Stimulated activated CD4-positive, alpha-beta T cell treated with anti-CD3 and anti-CD28 coated beads, Interleukin-2, amount 100 ng/mL, for 48 hours (primary cell): Measurements from ENCODE around the gene RBBP5.

ENCODE experiments used
- DNase-seq, 2 donors: peaks; one replicate each; pipeline ENCODE4 v3.0.0-alpha.2; 2020

RBBP5 gene

GRCh38 chr1:205129447-205130029 is 7.8 kb upstream of the RBBP5 start:
- DNase-seq: no peak

- DNase-seq: no peak
Observed at GRCh38 chr1:205128050-205128449, 6.3 kb upstream of the RBBP5 start.

GRCh38 chr1:205127646-205128045 is 5.9 kb upstream of the RBBP5 start:
- no peak for DNase-seq

GRCh38 chr1:205124726-205125125 is 2.9 kb upstream of the RBBP5 start:
- DNase-seq: no peak

GRCh38 chr1:205122489-205122882 is 708 bp upstream of the RBBP5 start:
- no peak for DNase-seq

- DNase-seq: no peak
Observed at GRCh38 chr1:205118752-205119151, 3.0 kb downstream of the RBBP5 start.

- DNase-seq: no peak
Observed at GRCh38 chr1:205111354-205111753, 10.4 kb downstream of the RBBP5 start.

- DNase-seq: no peak
Observed at GRCh38 chr1:205109711-205110110, 12.1 kb downstream of the RBBP5 start.

- DNase-seq: no peak
Observed at GRCh38 chr1:205109269-205109668, 12.5 kb downstream of the RBBP5 start.

GRCh38 chr1:205108464-205108863 is 13.3 kb downstream of the RBBP5 start:
- no peak for DNase-seq

GRCh38 chr1:205107327-205107726 is 14.5 kb downstream of the RBBP5 start:
- no peak for DNase-seq

- no peak for DNase-seq
Observed at GRCh38 chr1:205102404-205102803, 19.4 kb downstream of the RBBP5 start.

GRCh38 chr1:205098242-205098641 is 23.5 kb downstream of the RBBP5 start:
- no peak for DNase-seq

GRCh38 chr1:205095422-205095821 is 26.4 kb downstream of the RBBP5 start:
- no peak for DNase-seq

- DNase-seq: no peak
Observed at GRCh38 chr1:205091043-205091740, 30.6 kb downstream of the RBBP5 start.

- DNase-seq: no peak
Observed at GRCh38 chr1:205088341-205088740, 33.4 kb downstream of the RBBP5 start.

- no peak for DNase-seq
Observed at GRCh38 chr1:205084360-205084759, 37.4 kb downstream of the RBBP5 start, which contains the start of gene TMEM81. TMEM81 (minus strand) TSS chr1:205084460; CDS start chr1:205084320, 140 bp downstream.

GRCh38 chr1:205082431-205082830 is 39.3 kb downstream of the RBBP5 start:
- no peak for DNase-seq

GRCh38 chr1:205077934-205078311 is 43.9 kb downstream of the RBBP5 start:
- DNase-seq: no peak

GRCh38 chr1:205077158-205077933 is 44.4 kb downstream of the RBBP5 start:
- DNase-seq: no peak

- no peak for DNase-seq
Observed at GRCh38 chr1:205076245-205076761, 45.5 kb downstream of the RBBP5 start.

- no peak for DNase-seq
Observed at GRCh38 chr1:205075642-205076155, 46.1 kb downstream of the RBBP5 start.

- no peak for DNase-seq
Observed at GRCh38 chr1:205074513-205074912, 47.3 kb downstream of the RBBP5 start.

GRCh38 chr1:205074084-205074483 is 47.7 kb downstream of the RBBP5 start:
- DNase-seq: no peak
